Fibroblast of mammary gland (primary cell): Measurements from ENCODE around the gene ZNF26.
"Not testable (repeated sequence)": the region's sequence is repeated elsewhere in the genome, so short reads cannot be mapped to it uniquely, and the experiment has no call there.

Experiments used
- DNase-seq: peaks from one replicate; pipeline ENCODE4 v3.0.0-alpha.2; 2010; ENCODE audit warnings: low read depth
- H3K4me3 ChIP-seq: 2 replicates; pipeline ENCODE4 v1.5.1; 2011; ENCODE audit warnings: low read depth, mild to moderate bottlenecking, low read length, moderate library complexity; ENCODE audit not compliant: control insufficient read depth
- TF ChIP-seq, protein P1 (sequence below): conservative IDR thresholded peaks from 2 replicates; pipeline ENCODE4 v1.5.1; 2011; ENCODE audit warnings: low read depth, low read length, inconsistent platforms; ENCODE audit not compliant: control insufficient read depth, insufficient read depth

The ZNF26 gene, protein sequence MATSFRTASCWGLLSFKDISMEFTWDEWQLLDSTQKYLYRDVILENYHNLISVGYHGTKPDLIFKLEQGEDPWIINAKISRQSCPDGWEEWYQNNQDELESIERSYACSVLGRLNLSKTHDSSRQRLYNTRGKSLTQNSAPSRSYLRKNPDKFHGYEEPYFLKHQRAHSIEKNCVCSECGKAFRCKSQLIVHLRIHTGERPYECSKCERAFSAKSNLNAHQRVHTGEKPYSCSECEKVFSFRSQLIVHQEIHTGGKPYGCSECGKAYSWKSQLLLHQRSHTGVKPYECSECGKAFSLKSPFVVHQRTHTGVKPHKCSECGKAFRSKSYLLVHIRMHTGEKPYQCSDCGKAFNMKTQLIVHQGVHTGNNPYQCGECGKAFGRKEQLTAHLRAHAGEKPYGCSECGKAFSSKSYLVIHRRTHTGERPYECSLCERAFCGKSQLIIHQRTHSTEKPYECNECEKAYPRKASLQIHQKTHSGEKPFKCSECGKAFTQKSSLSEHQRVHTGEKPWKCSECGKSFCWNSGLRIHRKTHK

DNA sequence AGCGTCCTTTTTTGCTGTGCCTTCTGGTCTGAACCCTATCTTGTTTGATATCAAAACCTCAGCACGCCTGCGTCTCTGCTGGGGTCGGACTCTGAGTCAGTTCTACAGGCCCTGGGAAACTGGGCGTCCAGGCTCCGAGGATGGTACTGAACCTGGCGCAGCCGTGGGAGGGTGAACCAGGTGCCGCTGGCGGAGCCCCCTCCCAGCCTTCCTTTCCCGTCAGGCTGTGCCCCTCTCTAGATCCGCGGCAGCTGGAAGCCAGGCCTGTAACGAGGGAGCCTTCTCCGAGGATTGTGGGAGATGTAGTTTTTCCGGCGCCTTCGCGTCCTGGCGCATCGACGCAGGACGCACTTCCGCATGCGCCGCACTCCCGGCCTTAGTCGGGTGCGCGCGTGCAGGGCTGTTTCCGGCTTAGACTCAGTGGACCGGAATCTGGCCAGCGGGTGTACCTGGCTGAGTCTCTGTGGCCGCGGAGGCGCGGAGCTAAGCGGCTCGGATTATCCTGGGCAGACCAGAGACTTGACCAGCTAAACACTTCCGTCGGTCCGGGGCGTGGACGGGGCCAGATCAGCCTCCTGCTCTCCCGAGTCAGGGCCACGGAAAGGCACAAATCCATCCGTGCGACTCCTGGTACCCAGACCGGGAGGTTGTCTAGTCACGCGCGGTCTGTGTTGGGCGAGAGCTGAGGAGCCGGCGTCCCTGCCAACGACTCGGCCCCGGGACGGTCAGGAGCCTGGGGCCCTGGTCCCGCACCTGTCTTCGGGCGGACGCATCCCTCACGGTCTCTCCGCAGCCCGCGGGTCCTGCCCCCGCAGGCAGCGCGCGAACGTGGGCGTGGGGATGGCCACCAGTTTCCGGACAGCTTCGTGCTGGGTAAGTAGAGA is at the start of gene ZNF26:
TSS of gene ZNF26 (plus strand) at position 367 of the 884 bp plus-strand sequence. CDS start at position 841, 474 bp downstream.
- H3K4me3 ChIP-seq = peak within 1 kb of the TSS; percentile 94
- TF ChIP-seq, protein P1, sequence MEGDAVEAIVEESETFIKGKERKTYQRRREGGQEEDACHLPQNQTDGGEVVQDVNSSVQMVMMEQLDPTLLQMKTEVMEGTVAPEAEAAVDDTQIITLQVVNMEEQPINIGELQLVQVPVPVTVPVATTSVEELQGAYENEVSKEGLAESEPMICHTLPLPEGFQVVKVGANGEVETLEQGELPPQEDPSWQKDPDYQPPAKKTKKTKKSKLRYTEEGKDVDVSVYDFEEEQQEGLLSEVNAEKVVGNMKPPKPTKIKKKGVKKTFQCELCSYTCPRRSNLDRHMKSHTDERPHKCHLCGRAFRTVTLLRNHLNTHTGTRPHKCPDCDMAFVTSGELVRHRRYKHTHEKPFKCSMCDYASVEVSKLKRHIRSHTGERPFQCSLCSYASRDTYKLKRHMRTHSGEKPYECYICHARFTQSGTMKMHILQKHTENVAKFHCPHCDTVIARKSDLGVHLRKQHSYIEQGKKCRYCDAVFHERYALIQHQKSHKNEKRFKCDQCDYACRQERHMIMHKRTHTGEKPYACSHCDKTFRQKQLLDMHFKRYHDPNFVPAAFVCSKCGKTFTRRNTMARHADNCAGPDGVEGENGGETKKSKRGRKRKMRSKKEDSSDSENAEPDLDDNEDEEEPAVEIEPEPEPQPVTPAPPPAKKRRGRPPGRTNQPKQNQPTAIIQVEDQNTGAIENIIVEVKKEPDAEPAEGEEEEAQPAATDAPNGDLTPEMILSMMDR = no peak
- DNase-seq = peak; percentile 88

DNA sequence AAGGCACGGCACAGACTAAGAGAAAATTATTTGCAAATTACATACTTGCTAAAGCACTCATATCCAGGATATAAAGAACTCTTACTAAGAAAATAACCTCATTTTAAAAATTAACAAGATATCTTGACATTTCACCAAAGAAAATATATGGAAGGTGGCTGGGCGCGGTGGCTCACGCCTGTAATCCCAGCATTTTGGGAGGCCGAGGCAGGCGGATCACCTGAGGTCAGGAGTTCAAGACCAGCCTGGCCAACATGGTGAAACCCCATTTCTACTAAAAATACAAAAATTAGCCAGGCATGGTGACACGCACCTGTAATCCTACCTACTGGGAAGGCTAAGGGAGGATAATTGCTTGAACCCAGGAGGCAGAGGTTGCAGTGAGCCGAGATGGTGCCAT is 49.2 kb upstream of the ZNF26 start:
- DNase-seq, H3K4me3 ChIP-seq: not testable (repeated sequence)

DNA sequence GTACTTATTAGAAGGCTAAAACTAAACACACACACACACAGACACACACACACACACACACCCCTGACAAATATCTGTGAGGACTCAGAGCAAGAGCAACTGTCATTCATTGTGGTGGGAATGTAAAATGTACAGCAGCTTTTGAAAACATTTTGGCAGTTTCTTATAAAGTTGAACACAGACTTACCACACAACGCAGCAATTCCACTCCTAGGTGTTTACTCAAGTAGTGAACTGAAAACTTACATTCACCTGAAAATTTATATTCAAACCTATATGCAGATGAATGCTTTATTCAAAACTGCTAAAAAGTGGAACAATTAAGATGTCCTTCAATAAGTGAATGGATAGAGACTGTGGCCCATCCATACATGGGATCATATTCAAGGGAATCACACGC is 48.7 kb upstream of the ZNF26 start:
- no peak overlapping the region for H3K4me3 ChIP-seq
- DNase-seq = no peak
- TF ChIP-seq, protein P1 = no peak

GRCh38 chr12:132938807-132939206 is 47.4 kb upstream of the ZNF26 start:
- DNase-seq, H3K4me3 ChIP-seq: not testable (repeated sequence)

DNA sequence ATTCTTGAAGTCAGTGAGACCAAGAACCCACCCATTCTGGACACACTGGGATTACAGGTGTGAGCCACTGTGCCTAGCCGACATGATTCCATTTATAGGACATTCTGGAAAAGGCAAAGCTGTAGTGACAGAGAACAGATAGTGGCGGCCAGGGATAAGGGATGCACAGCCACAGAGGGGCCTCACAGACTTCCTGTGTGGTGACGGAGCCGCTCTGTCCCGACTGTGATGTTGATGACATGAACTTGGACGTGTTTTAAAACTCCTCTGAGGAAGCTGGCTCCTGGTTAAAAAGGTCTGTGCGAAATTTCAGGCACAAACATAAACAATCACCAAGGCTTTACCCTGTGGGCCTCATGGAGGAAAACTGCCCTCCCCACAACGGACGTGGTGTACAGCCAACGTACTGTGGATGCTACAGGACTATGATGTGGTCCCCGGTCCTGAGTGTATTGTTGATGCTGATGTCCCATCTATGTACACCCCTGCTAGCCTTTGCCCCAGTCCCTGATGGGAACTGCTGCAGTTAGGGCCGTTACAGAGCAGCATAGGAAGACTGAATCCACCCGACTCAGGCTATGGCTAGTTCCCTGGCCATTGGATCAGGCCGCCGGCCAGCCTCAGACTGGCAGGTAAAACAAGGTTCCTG is 46.0 kb upstream of the ZNF26 start:
- TF ChIP-seq, protein P1 = no peak
- H3K4me3 ChIP-seq = no peak overlapping the region

GRCh38 chr12:132941336-132941954 is 44.7 kb upstream of the ZNF26 start:
- TF ChIP-seq, protein P1 = no peak
- no peak overlapping the region for H3K4me3 ChIP-seq
- no peak for DNase-seq

More for the DNA sequence above, 46.0 kb upstream of the ZNF26 start:
- no peak for DNase-seq

- H3K4me3 ChIP-seq = no peak overlapping the region
- TF ChIP-seq, protein P1 = no peak
- no peak for DNase-seq
Measured at GRCh38 chr12:132942611-132943010, 43.6 kb upstream of the ZNF26 start.
